ENCODE results near the gene COL18A1.

Gene COL18A1

GRCh38 chr21:45383615-45384201 lies 21.3 kb upstream of the COL18A1 start:
- no peak for DNase-seq

GRCh38 chr21:45384656-45385548 lies 20.1 kb upstream of the COL18A1 start:
- no peak for DNase-seq

GRCh38 chr21:45385549-45386050 lies 19.4 kb upstream of the COL18A1 start:
- no peak for DNase-seq

GRCh38 chr21:45386336-45386727 lies 18.6 kb upstream of the COL18A1 start:
- no peak for DNase-seq

GRCh38 chr21:45386728-45387371 lies 18.1 kb upstream of the COL18A1 start:
- DNase-seq = no peak

- no peak for DNase-seq
These were observed 17.5 kb upstream of the COL18A1 start for GRCh38 chr21:45387506-45387905.

GRCh38 chr21:45388011-45388521 lies 16.9 kb upstream of the COL18A1 start:
- no peak for DNase-seq

- DNase-seq = no peak
These were observed 16.2 kb upstream of the COL18A1 start for GRCh38 chr21:45388611-45389296.

GRCh38 chr21:45390121-45390751 lies 14.7 kb upstream of the COL18A1 start:
- no peak for DNase-seq

GRCh38 chr21:45390831-45391742 lies 13.9 kb upstream of the COL18A1 start:
- no peak for DNase-seq

GRCh38 chr21:45391743-45392572 lies 13.0 kb upstream of the COL18A1 start:
- DNase-seq = no peak

GRCh38 chr21:45392573-45392971 lies 12.4 kb upstream of the COL18A1 start:
- DNase-seq = no peak

- DNase-seq = no peak
These were observed 11.9 kb upstream of the COL18A1 start for GRCh38 chr21:45393021-45393420.

GRCh38 chr21:45393833-45394638 lies 10.9 kb upstream of the COL18A1 start:
- DNase-seq = no peak

- DNase-seq = no peak
These were observed 8.4 kb upstream of the COL18A1 start for GRCh38 chr21:45396620-45396995.

GRCh38 chr21:45397381-45397780 lies 7.6 kb upstream of the COL18A1 start:
- DNase-seq = no peak

- DNase-seq = no peak
These were observed 3.9 kb upstream of the COL18A1 start for GRCh38 chr21:45401054-45401518.

- no peak for DNase-seq
These were observed 2.8 kb upstream of the COL18A1 start for GRCh38 chr21:45401916-45402900.

Data from activated gamma-delta T cell (primary cell).